Measurements from ENCODE around the gene RCC2.

RCC2 gene

DNA sequence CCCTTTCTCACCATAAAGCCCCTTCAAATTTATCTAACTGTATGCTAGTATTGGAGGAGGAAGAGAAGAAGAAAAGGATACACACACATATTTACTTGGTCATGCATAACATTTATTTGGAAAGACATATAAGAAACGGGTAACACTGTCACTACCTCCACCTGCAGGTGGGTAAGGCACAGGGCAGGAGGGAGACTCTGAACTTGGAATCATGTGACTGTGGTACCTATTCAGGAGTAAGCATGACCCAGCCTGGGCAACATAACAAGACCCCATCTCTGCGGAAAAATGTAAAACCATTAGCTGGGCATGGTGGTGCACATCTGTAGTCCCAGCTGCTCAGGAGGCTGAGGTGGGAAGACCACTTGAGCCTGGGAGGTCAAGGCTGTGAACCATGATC lies 68.9 kb downstream of the RCC2 start:
- peak; percentile 53 for DNase-seq

DNA sequence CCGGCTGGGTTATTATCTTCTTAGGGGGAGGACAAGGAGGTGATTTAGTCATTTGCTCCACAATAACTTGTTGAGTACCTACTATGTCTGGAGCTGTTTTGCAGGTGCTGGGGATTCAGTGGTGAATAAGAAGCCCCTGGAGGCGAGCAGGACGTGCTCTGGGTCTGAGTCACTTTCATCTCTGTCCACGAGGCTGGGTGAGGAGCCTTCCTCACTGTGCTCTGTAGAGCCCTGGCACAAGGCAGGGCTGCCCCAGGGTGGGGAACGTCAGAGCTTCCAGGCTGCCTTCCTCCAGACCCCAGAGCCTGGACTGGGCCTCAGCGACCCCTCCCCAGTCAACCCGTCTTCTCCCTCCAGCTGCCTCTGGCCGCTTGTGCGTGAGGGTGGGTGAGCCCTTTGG lies 70.0 kb downstream of the RCC2 start:
- DNase-seq, result no peak

DNA sequence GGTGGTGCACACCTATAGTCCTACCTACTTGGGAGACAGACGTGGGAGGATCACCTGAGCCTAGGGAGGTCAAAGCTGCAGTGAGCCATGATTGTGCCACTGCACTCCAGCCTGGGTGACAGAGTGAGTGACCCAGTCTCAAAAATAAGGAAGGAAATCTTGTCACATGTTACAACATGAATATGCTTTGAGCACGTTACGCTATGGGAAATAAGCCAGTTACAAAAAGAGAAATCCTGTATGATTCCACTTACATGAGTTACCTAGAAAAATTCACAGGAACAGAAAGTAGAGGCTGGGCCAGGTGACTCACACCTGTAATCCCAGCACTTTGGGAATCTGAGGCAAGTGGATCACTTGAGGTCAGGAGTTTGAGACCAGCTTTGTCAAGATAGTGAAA lies 74.2 kb downstream of the RCC2 start:
- DNase-seq, result peak; percentile 59

DNA sequence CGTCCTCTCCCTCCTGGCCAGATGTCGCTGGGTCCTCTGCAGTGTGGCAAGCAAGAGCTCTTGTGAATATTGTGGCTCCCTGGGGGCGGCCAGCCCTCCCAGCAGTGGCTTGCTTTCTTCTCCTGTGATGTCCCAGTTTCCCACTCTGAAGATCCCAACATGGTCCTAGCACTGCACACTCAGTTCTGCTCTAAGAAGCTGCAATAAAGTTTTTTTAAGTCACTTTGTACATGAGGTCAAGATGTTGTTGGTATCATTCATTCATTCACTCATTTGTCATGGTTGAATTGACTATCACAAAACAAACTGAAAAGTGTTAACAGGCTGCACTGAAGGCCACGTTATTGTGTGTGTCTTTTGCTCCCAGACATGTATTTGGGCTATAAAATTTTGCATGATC lies 75.7 kb downstream of the RCC2 start:
- no peak for DNase-seq

DNA sequence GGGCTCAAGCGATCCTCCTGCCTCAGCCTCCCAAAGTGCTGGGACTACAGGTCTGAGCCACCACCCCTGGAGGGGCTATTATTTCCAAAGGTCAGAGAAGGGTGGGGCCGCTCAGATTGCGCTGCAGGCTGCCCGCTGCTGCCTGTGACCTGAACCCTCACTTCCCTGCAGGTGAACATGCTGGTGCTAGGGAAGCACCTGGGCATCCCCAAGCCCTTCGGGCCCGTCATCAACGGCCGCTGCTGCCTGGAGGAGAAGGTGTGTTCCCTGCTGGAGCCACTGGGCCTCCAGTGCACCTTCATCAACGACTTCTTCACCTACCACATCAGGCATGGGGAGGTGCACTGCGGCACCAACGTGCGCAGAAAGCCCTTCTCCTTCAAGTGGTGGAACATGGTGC lies 76.1 kb downstream of the RCC2 start:
- DNase-seq, result no peak

DNA sequence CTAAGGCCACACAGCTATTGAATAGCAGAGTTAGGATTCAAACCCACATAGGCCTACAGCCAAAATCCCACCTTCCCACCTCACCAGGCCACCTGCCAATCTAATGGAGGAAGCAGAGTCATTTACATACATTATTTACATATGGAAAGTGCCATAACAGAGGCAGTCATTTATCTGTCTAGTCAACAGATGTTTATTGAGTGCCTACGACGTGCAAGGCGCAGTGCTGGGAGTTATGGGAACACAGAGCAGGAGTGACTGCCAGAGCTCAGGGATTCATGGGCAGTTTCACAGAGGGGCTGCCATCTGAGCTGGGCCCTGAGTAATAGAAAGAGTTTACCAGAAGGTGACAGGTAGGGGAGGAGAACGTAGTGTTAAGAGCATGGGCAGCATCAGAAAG lies 77.8 kb downstream of the RCC2 start:
- DNase-seq, result no peak

DNA sequence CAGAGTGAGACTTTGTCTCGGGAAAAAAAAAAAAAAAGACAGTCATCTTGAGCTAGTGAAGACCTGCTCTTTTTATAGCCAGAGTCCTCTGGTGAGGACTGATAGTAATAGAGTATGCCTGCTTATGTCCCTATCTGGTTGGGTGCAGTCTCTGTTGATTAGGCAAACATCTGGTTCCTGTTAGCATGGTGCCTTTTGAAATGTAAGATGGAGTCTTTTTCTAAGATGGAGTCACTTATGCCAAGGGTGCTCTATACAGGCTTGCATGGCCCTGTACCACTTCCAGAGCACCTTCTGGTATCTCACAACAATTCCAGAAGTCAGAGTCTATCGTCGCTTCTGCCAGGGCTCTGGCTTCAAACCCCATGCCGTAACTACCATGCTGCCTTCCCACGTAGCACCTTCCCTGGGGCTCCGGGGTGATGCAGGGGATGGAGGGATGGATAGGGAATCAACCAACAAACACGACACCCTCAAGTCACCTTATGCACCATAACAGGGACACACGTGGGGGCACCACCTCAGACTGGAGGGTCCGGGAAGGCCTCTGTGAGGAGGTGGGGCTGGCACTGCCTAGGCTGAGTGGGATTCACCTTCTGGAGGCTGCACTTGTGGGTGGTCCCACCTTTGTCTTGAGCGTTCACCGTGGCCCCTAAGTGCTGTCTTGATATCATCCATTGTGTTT lies 79.1 kb downstream of the RCC2 start:
- DNase-seq, result peak; percentile 92

DNA sequence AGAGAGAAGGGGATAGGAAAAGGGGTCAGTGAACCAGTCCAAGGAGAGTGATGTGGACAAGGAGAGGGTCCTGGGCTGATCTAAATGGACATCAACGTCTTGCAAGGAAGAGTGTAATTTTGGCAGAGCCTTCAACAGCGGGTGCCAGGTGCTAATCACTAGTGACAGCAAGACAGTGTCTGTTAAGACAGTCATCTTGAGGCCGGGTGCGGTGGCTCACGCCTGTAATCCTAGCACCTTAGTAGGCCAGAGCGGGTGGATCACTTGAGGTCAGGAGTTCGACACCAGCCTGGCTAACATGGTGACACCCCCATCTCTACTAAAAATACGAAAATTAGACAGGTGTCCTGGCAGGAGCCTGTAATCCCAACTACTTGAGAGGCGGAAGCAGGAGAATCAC lies 79.7 kb downstream of the RCC2 start:
- DNase-seq, result peak; percentile 50

DNA sequence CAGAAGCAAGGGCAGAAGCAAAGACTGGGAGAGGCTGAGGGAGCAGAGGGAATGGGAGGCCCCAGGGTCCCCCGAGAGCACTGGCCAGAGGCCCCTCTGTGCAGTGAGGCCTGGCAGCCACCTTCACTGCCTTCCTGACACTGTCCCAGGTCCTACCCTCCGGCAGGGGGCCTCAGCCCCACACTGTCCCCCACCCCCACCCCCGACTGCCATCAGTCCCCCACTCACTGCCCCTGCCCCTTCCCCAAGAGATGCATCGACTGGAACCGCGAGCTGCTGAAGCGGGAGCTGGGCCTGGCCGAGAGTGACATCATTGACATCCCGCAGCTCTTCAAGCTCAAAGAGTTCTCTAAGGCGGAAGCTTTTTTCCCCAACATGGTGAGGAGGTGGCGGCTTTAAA lies 80.4 kb downstream of the RCC2 start:
- DNase-seq, result no peak

DNA sequence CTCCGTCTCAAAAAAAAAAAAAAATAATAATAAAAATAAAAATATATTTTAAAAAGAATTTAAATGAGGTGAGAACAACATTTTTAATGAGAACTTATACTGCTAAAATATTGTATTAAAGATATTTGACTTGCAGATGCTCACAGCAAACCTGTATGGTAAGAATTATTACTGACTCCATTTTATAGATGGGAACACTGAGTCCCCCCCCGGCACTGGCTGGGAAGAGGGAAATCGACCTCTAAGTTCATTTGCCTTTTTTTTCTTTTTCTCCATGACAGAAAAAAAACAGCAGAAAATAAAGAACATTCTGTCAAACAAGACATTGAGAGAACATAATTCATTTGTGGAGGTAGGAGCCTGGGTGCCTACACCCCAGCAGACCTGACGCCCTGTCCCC lies 80.9 kb downstream of the RCC2 start:
- DNase-seq, result no peak

All from hematopoietic multipotent progenitor cell treated with erythropoietin and hydrocortisone succinate and interleukin-3 and kit ligand, for 4 days (in vitro differentiated cells).